ENCODE results near the gene RNLS.

DNA sequence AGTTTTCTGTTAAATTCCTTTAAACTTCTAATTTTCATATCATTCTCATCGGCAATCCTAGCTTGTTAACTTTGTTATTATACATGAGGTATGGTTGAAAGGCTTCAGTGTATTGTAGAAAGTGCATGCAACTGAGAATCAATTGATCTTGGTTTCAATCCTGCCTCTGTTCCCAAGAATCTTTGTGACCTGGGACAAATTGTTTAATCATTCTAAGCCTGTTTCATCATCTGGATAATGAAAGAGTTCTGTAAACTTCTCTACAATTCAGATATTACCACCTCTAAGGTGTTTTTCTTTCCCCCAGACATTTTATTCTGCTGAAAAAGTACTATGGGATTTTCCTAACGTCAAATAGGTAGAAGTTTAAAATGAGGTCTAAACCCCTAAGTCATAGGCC, 179.0 kb downstream of the RNLS start:
- TF ChIP-seq POLR2A (IDR thresholded peaks at IDR 0.05; ENCODE audit: low read depth, low read length), result no peak
- TF ChIP-seq TAF1 (IDR thresholded peaks at IDR 0.05; ENCODE audit: borderline replicate concordance, low read depth, low read length), result no peak
- no peak for TF ChIP-seq POLR2AphosphoS5 (IDR thresholded peaks at IDR 0.05; ENCODE audit: low read depth, low read length)
